Endothelial cell of umbilical vein (primary cell): ENCODE data around the gene DNAJA4. TPM values are rescaled to one million over a fixed set of nuclear protein-coding genes. Genes with fewer than 3 reads are reported as not detected.

Experiments used
- BruUV-seq: library from RNA; stranded (reverse); fragments of 400-500 nt; replicated peaks from 2 replicates; lab custom pipeline; 2021; lab: Mats Ljungman, UMichigan
- CTCF ChIA-PET: fragments of 300-600, 350-600 bp; sonication (Branson Sonifier 250); formaldehyde crosslinking; loops from one replicate; lab custom pipeline; 2021; ENCODE audit warnings: antibody characterized with exemption, inconsistent platforms; lab: Charles Lee
- POLR2A ChIA-PET: fragments of 300-600, 350-600 bp; sonication (Branson Sonifier 250); formaldehyde crosslinking; loops from one replicate; lab custom pipeline; 2021; ENCODE audit warnings: antibody characterized with exemption, inconsistent platforms; lab: Charles Lee
- DNase-seq: peaks from one replicate; pipeline ENCODE4 v3.0.0-alpha.2; 2011; ENCODE audit warnings: low read depth, low spot score
- FAIRE-seq: peaks from 2 replicates; lab custom pipeline; 2011; peaks lifted over from hg19 to GRCh38; lab: Jason Lieb, UNC
- H2AFZ ChIP-seq: 2 replicates; pipeline ENCODE4 v1.6.0; 2012; ENCODE audit warnings: low read depth, low read length, control low read depth, inconsistent platforms
- H3K27ac ChIP-seq: 2 replicates; pipeline ENCODE4 v1.5.1; 2011; ENCODE audit warnings: low read depth, mild to moderate bottlenecking, control low read depth, low read length, moderate library complexity; ENCODE audit not compliant: insufficient read depth
- H3K27me3 ChIP-seq, 2 experiments: 2 replicates each; pipeline versions ENCODE4 v1.6.0 to v1.6.1; 2011; ENCODE audit warnings: low read length in 2 of 2, mixed read lengths in 1 of 2; ENCODE audit not compliant: control insufficient read depth in 2 of 2, insufficient read depth in 2 of 2
- H3K36me3 ChIP-seq, 2 experiments: 2 replicates in 1 of 2; 3 replicates in 1 of 2; pipeline ENCODE4 v1.5.1; 2011; ENCODE audit warnings: low read length in 2 of 2, mild to moderate bottlenecking in 1 of 2, moderate library complexity in 1 of 2; ENCODE audit not compliant: control insufficient read depth in 2 of 2, insufficient read depth in 2 of 2; ENCODE audit errors: extremely low read depth in 1 of 2
- H3K4me1 ChIP-seq: 3 replicates; pipeline ENCODE4 v1.5.1; 2011; ENCODE audit warnings: mild to moderate bottlenecking, low read length; ENCODE audit not compliant: control insufficient read depth, insufficient read depth; ENCODE audit errors: extremely low read depth
- H3K4me2 ChIP-seq: 2 replicates; pipeline ENCODE4 v1.6.1; 2011; ENCODE audit warnings: low read length, control low read depth, mixed read lengths; ENCODE audit not compliant: insufficient read depth
- H3K4me3 ChIP-seq, 3 experiments: fragments of 200-600 bp in 1 of 3; sonication (generic), shearing (Covaris generic) in 1 of 3; replicated peaks in 1 of 3; 2 replicates each; pipeline ENCODE4 v1.5.1; 2011 to 2016; ENCODE audit warnings: control low read depth in 3 of 3, low read length in 3 of 3, mild to moderate bottlenecking in 2 of 3, inconsistent platforms in 1 of 3, low read depth in 1 of 3, moderate library complexity in 1 of 3; ENCODE audit not compliant: insufficient read depth in 1 of 3
- H3K79me2 ChIP-seq: 2 replicates; pipeline ENCODE4 v1.6.0; 2012; ENCODE audit warnings: low read length, inconsistent platforms; ENCODE audit not compliant: control insufficient read depth, insufficient read depth
- H3K9ac ChIP-seq: replicated peaks from 2 replicates; pipeline ENCODE3; 2011; ENCODE audit warnings: low read length, control low read depth; ENCODE audit not compliant: insufficient read depth; ENCODE audit errors: extremely low read depth
- H3K9me1 ChIP-seq: replicated peaks from 3 replicates; pipeline ENCODE4 v1.6.0; 2011; ENCODE audit warnings: mild to moderate bottlenecking, low read length; ENCODE audit not compliant: control insufficient read depth, insufficient read depth; ENCODE audit errors: extremely low read depth
- H3K9me3 ChIP-seq: replicated peaks from 2 replicates; pipeline ENCODE4 v1.5.1; 2012; ENCODE audit warnings: low read length, inconsistent platforms; ENCODE audit not compliant: control insufficient read depth, insufficient read depth
- H4K20me1 ChIP-seq: replicated peaks from 2 replicates; pipeline ENCODE3; 2011; ENCODE audit warnings: mild to moderate bottlenecking, low read length; ENCODE audit not compliant: control insufficient read depth, insufficient read depth; ENCODE audit errors: extremely low read depth
- EZH2 ChIP-seq: IDR thresholded peaks from 2 replicates; pipeline ENCODE4 v1.6.1; 2012; ENCODE audit warnings: borderline replicate concordance, low read depth, mild to moderate bottlenecking, moderate library complexity, low read length, inconsistent platforms; ENCODE audit not compliant: severe bottlenecking
- FOS ChIP-seq: IDR thresholded peaks from 2 replicates; pipeline ENCODE4 v1.6.1; 2011; ENCODE audit warnings: mild to moderate bottlenecking, low read length, moderate library complexity, borderline replicate concordance; ENCODE audit not compliant: insufficient read depth
- GATA2 ChIP-seq: IDR thresholded peaks from 2 replicates; pipeline ENCODE4 v1.7.0; 2011; ENCODE audit warnings: low read depth, mild to moderate bottlenecking, moderate library complexity, mixed read lengths, low read length; ENCODE audit not compliant: insufficient read length, insufficient read depth
- JUN ChIP-seq: IDR thresholded peaks from 2 replicates; pipeline ENCODE4 v1.6.1; 2011; ENCODE audit warnings: borderline replicate concordance, low read depth; ENCODE audit not compliant: insufficient read length, insufficient read depth
- MAX ChIP-seq: IDR thresholded peaks from 2 replicates; pipeline ENCODE4 v1.6.1; 2011; ENCODE audit not compliant: insufficient read depth, insufficient read length
- MYC ChIP-seq: IDR thresholded peaks from one replicate; pipeline ENCODE4 v1.6.1; 2011; ENCODE audit warnings: mild to moderate bottlenecking, low read depth, low read length
- POLR2A ChIP-seq: IDR thresholded peaks from 2 replicates; pipeline ENCODE4 v1.6.1; 2012; ENCODE audit warnings: low read depth, mild to moderate bottlenecking, control low read depth, low read length
- POLR2AphosphoS5 ChIP-seq: IDR thresholded peaks from 2 replicates; pipeline ENCODE4 v1.6.1; 2012; ENCODE audit warnings: low read depth, mild to moderate bottlenecking, control low read depth, low read length, moderate library complexity; ENCODE audit not compliant: insufficient read depth
- dilution Hi-C: fragments of 300-500 bp; cut with MboI; formaldehyde crosslinking; loops from one replicate; pipeline ENCODE4 v1.15.0; 2019; ENCODE audit warnings: low sequenced_read_pairs; ENCODE audit not compliant: extremely low pct_ligation_motif_present
- intact Hi-C: fragments of 100-400 bp; cut with micrococcal nuclease; formaldehyde crosslinking; loops from one replicate; pipeline ENCODE4 v1.10.0; 2022
- polyA plus RNA-seq, 4 experiments: library from polyadenylated mRNA; depleted of rRNA in 3 of 4; stranded (reverse) in 3 of 4; unstranded in 1 of 4; fragments of >200 nt; gene quantifications; 2 replicates each; pipeline versions ENCODE4 v1.2.1 to v1.2.3, GENCODE V29; 2011 to 2012; ENCODE audit warnings: missing spikeins in 1 of 4
- total RNA-seq: library from RNA; stranded (reverse); gene quantifications from 2 replicates; pipeline ENCODE4 v1.2.3, GENCODE V29; 2021
- TF ChIP-seq, protein P1 (sequence below), 2 donors: IDR thresholded peaks; 1 replicate in 1 of 2; 2 replicates in 1 of 2; pipeline ENCODE4 v1.5.1; 2011; ENCODE audit warnings: low read length in 2 of 2, mild to moderate bottlenecking in 2 of 2, moderate library complexity in 2 of 2, control low read depth in 1 of 2, inconsistent platforms in 1 of 2, low read depth in 1 of 2; ENCODE audit not compliant: insufficient read depth in 1 of 2; ENCODE audit errors: extremely low read depth in 1 of 2

Gene DNAJA4
- total and polyA plus RNA-seq, 2 donors (not counting 3 experiments of a cell fraction or from before 2014, with no cell fraction given), result 17.3 to 21.3 TPM

- no peaks in the 10 kb centered on the region for H3K79me2 ChIP-seq
- ChIA-PET CTCF (no interaction called here), POLR2A (no interaction called here)
- no peak overlapping the region for H3K4me3 ChIP-seq
- H2AFZ ChIP-seq, result no peak overlapping the region
- no peak overlapping the region for H3K4me2 ChIP-seq
- BruUV-seq, result no TSS peak
- no peaks in the 10 kb centered on the region for H3K4me1 ChIP-seq
- DNase-seq (no peak), FAIRE-seq (no peak)
- H3K36me3 ChIP-seq, result peaks cover 4 to 10% of the 10 kb centered on the region in 2 experiments
- H3K9ac ChIP-seq, result no peak overlapping the region
- H3K27ac ChIP-seq, result no peak overlapping the region
- no peaks in the 10 kb centered on the region for H3K9me1 ChIP-seq
- no peaks in the 10 kb centered on the region for H3K9me3 ChIP-seq
- no peaks in the 10 kb centered on the region for H4K20me1 ChIP-seq
- intact Hi-C loops, result no loop called here
- dilution Hi-C loops, result no loop called here
- no peaks in the 10 kb centered on the region for H3K27me3 ChIP-seq
- TF ChIP-seq MAX, result no peak
- TF ChIP-seq JUN, result no peak
- TF ChIP-seq, protein P1, sequence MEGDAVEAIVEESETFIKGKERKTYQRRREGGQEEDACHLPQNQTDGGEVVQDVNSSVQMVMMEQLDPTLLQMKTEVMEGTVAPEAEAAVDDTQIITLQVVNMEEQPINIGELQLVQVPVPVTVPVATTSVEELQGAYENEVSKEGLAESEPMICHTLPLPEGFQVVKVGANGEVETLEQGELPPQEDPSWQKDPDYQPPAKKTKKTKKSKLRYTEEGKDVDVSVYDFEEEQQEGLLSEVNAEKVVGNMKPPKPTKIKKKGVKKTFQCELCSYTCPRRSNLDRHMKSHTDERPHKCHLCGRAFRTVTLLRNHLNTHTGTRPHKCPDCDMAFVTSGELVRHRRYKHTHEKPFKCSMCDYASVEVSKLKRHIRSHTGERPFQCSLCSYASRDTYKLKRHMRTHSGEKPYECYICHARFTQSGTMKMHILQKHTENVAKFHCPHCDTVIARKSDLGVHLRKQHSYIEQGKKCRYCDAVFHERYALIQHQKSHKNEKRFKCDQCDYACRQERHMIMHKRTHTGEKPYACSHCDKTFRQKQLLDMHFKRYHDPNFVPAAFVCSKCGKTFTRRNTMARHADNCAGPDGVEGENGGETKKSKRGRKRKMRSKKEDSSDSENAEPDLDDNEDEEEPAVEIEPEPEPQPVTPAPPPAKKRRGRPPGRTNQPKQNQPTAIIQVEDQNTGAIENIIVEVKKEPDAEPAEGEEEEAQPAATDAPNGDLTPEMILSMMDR (IDR thresholded peaks at IDR 0.05; ENCODE audit: extremely low read depth in 1 of 2, insufficient read depth in 1 of 2, low read depth in 1 of 2, low read length in 2 of 2), result no peak
- no peak for TF ChIP-seq EZH2
- TF ChIP-seq FOS, result no peak
- no peak for TF ChIP-seq POLR2A
- no peak for TF ChIP-seq GATA2
- TF ChIP-seq MYC, result no peak
- TF ChIP-seq POLR2AphosphoS5, result no peak
Observed at GRCh38 chr15:78274994-78275393, 10.6 kb downstream of the DNAJA4 start.
